ENCODE results near the gene SMIM5. TPM values are rescaled to one million over a fixed set of nuclear protein-coding genes. Genes with fewer than 3 reads are reported as not detected.

SMIM5 gene
- total RNA-seq, result 1 to 10 TPM in 2 of 4 donors, under 1 TPM in 2; 0.31 to 2.0 (median 1.0) TPM

GRCh38 chr17:75632863-75633485 lies at the start of gene SMIM5:
Gene SMIM5 (plus strand): TSS chr17:75633434. CDS start chr17:75640202, 6,768 bp downstream.
- peak; percentile 84 for DNase-seq (ENCODE audit: low spot score)
- TF ChIP-seq CTCF (IDR thresholded peaks at IDR 0.05), result peak in 2 of 3 donors; percentile 68 to 89
- peak; percentile 65 for ATAC-seq (ENCODE audit: low FRiP score)

GRCh38 chr17:75584849-75585175 lies 48.4 kb upstream of the SMIM5 start:
- DNase-seq (ENCODE audit: low spot score), result no peak
- no peak for TF ChIP-seq CTCF (IDR thresholded peaks at IDR 0.05)
- ATAC-seq (ENCODE audit: low FRiP score), result no peak

GRCh38 chr17:75587675-75588595 lies 45.3 kb upstream of the SMIM5 start, which contains the start of gene MYO15B:
Gene MYO15B (plus strand): TSS chr17:75587800. CDS start chr17:75588058, 258 bp downstream.
- ATAC-seq (ENCODE audit: low FRiP score), result peak; percentile 21

GRCh38 chr17:75588596-75589011 lies 44.6 kb upstream of the SMIM5 start:
- no peak for TF ChIP-seq CTCF (IDR thresholded peaks at IDR 0.05)
- DNase-seq (ENCODE audit: low spot score) (no peak), ATAC-seq (ENCODE audit: low FRiP score) (peak; percentile 16)

More at GRCh38 chr17:75587675-75588595, 45.3 kb upstream of the SMIM5 start, which contains the start of gene MYO15B:
- DNase-seq (ENCODE audit: low spot score), result no peak
- no peak for TF ChIP-seq CTCF (IDR thresholded peaks at IDR 0.05)

GRCh38 chr17:75589012-75589918 lies 44.0 kb upstream of the SMIM5 start:
- peak in 1 of 3 donors; percentile 48 for TF ChIP-seq CTCF (IDR thresholded peaks at IDR 0.05)
- DNase-seq (ENCODE audit: low spot score) (peak; percentile 93), ATAC-seq (ENCODE audit: low FRiP score) (peak; percentile 88)

GRCh38 chr17:75589919-75590303 lies 43.3 kb upstream of the SMIM5 start:
- no peak for ATAC-seq (ENCODE audit: low FRiP score)
- no peak for DNase-seq (ENCODE audit: low spot score)
- no peak for TF ChIP-seq CTCF (IDR thresholded peaks at IDR 0.05)
